Lung (tissue), 12 donors: ENCODE data around the gene TPM2. TPM values are rescaled to one million over a fixed set of nuclear protein-coding genes. Genes with fewer than 3 reads are reported as not detected.
A peak's percentile ranks its signal among the peaks of the same experiment; 100 is the strongest.
"Not testable (repeated sequence)": the region's sequence is repeated elsewhere in the genome, so short reads cannot be mapped to it uniquely, and the experiment has no call there.

Experiments
- ATAC-seq: fragments of 200-7000 bp; cut with Tn5 transposase; one replicate; pipeline ENCODE4 v1.9.1; 2020; ENCODE audit warnings: moderate number of reproducible peaks; ENCODE audit not compliant: insufficient read depth, low FRiP score
- DNase-seq, 3 donors: peaks; one replicate each; pipeline ENCODE4 v3.0.0-alpha.2; 2013 to 2017
- H3K27ac ChIP-seq, 2 donors: one replicate each; pipeline ENCODE4 v1.5.1; 2013; ENCODE audit warnings: mild to moderate bottlenecking in 2 of 2, moderate library complexity in 2 of 2, control low read depth in 1 of 2, inconsistent platforms in 1 of 2, low read depth in 1 of 2, low read length in 1 of 2
- H3K27me3 ChIP-seq, 3 donors: one replicate each; pipeline ENCODE4 v1.5.1; 2013; ENCODE audit warnings: low read length in 2 of 3; ENCODE audit not compliant: control insufficient read depth in 3 of 3, insufficient read depth in 3 of 3
- H3K36me3 ChIP-seq, 4 donors: one replicate each; pipeline ENCODE4 v1.5.1; 2013; ENCODE audit warnings: low read length in 4 of 4, mild to moderate bottlenecking in 1 of 4, moderate library complexity in 1 of 4; ENCODE audit not compliant: control insufficient read depth in 4 of 4, insufficient read depth in 4 of 4
- H3K4me1 ChIP-seq, 5 donors: one replicate each; pipeline ENCODE4 v1.5.1; 2013; ENCODE audit warnings: low read length in 5 of 5, mild to moderate bottlenecking in 2 of 5, moderate library complexity in 1 of 5; ENCODE audit not compliant: control insufficient read depth in 5 of 5, insufficient read depth in 5 of 5
- H3K4me3 ChIP-seq: one replicate; pipeline ENCODE4 v1.5.1; 2013; ENCODE audit warnings: mild to moderate bottlenecking, control low read depth, moderate library complexity
- H3K9ac ChIP-seq, 2 donors: one replicate each; pipeline ENCODE4 v1.5.1; 2013; ENCODE audit warnings: low read length in 2 of 2, control low read depth in 1 of 2; ENCODE audit not compliant: insufficient read depth in 1 of 2
- H3K9me3 ChIP-seq, 4 donors: one replicate each; pipeline ENCODE4 v1.5.1; 2013; ENCODE audit warnings: low read length in 3 of 4, mild to moderate bottlenecking in 1 of 4, moderate library complexity in 1 of 4; ENCODE audit not compliant: control insufficient read depth in 4 of 4, insufficient read depth in 3 of 4
- WGBS, 2 donors: extraction: QIAGEN DNeasy Blood & Tissue Kit; methylation state at CpG; one replicate each; pipeline ENCODE4 v1.1.7; 2013; 5-methylcytosine and 5-hydroxymethylcytosine counted together
- polyA plus RNA-seq, 2 donors: library from polyadenylated mRNA; stranded (reverse); fragments of 200-250 nt; gene quantifications; one replicate each; pipeline ENCODE4 v1.2.1, GENCODE V29; 2013
- total RNA-seq, 2 donors: library from RNA; depleted of rRNA in 1 of 2; stranded (reverse); fragments of >200 nt in 1 of 2; gene quantifications; one replicate each; pipeline ENCODE4 v1.2.1, GENCODE V29; 2014 to 2021
- TF ChIP-seq, protein P1 (sequence below): IDR thresholded peaks from 2 replicates; pipeline ENCODE4 v1.5.1; 2012; ENCODE audit warnings: mild to moderate bottlenecking; ENCODE audit errors: control extremely low read depth, extremely low read depth
- donor health status: control.
- donor health status: control.
- donor health status: Bipolar disorder and iron deficiency.
- donor health status: healthy.
- donor health status: DM: yes; HTN: yes; CAD: no.

Gene TPM2
- total and polyA plus RNA-seq, 4 donors = 96.0 to 494 (median 209) TPM

DNA sequence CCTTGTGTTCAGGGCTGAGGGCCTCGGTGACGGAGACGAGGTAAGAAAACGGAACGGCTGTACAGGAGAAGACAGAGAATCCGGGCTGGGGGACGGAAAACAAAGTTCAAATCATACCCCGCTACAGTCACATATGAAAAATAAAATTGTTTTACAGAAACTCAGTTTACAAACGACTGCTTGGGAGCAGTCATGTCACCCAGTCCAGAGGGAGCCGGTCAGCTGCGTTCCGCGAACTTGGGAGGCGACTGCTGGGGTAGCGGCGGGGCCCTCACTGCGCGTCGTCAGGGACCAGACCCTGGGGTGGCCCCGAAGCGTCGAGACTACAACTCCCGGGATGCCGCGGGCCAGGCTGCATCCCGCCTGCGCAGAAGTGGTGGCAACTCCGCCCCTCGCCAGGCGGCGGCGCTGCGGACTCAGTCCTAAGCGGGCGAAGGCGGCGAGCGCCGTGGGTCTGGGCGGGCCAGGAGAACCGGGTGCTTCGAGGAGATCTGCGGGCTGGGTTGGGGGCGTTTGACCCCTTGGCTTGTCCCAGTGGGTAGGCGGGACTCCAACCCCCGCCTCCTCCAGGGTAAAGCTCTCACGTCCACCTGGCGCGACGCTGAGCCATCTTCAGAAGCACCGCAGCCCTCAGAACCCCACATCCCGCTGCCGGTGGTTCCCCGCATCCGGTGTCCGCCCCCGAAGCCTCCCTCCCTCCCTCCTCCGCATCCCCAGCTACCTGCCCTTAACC lies 43.0 kb downstream of the TPM2 start:
- Histone ChIP-seq H3K4me3 (peak overlapping the region; percentile 51), H3K9me3 (no peaks in the 10 kb centered on the region), H3K9ac (peak overlapping the region; percentile 65 to 92), H3K27me3 (no peaks in the 10 kb centered on the region), H3K4me1 (peaks cover 0 to 12% (median 5%) of the 10 kb centered on the region in 5 donors), H3K27ac (peak overlapping the region; percentile 66 to 96), H3K36me3 (no peaks in the 10 kb centered on the region)
- TF ChIP-seq, protein P1, sequence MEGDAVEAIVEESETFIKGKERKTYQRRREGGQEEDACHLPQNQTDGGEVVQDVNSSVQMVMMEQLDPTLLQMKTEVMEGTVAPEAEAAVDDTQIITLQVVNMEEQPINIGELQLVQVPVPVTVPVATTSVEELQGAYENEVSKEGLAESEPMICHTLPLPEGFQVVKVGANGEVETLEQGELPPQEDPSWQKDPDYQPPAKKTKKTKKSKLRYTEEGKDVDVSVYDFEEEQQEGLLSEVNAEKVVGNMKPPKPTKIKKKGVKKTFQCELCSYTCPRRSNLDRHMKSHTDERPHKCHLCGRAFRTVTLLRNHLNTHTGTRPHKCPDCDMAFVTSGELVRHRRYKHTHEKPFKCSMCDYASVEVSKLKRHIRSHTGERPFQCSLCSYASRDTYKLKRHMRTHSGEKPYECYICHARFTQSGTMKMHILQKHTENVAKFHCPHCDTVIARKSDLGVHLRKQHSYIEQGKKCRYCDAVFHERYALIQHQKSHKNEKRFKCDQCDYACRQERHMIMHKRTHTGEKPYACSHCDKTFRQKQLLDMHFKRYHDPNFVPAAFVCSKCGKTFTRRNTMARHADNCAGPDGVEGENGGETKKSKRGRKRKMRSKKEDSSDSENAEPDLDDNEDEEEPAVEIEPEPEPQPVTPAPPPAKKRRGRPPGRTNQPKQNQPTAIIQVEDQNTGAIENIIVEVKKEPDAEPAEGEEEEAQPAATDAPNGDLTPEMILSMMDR = peak; percentile 80
- peak; percentile 96 to 97 (median 96) for DNase-seq
- 0 to 1% methylated on average over 40 to 58 of the region's 58 CpGs for WGBS, 2 donors
- peak; percentile 93 for ATAC-seq

DNA sequence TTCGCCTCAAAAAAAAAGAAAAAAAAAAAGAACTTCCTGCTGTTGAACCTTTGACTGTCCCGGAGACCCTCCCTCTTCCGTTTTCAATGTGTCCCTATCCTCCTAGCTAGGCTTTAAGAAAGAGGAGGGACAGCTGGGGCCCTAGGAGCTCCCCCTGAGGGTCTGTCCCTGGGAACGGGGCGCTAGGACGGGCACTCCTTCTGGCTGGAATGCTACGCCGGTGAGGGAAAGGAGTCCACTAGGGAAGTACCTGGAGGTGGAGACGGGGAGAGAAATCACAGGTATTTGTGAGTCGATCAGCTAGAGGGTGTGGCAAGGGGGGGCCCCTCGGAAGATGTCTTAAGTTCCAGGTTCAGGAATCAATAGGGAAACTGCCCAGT lies 43.6 kb downstream of the TPM2 start:
- TF ChIP-seq, protein P1 = no peak
- peaks cover 0 to 12% (median 5%) of the 10 kb centered on the region in 5 donors for H3K4me1 ChIP-seq
- H3K36me3 ChIP-seq = no peaks in the 10 kb centered on the region

DNA sequence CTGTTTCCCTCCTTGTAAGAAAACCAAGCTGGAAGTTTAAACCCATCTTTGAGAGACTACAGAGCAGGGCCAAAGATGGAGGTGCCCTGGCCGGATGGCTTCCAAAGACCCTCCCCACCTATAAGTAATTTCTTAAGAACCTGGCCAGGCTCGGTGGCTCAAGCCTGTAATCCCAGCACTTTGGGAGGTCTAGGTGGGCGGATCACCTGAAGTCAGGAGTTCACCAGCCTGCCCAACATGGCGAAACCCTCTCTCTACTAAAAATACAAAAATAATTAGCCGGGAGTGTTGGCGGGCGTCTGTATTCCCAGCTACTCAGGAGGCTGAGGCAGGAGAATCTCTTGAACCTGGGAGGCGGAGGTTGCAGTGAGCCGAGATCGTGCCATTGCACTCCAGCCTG lies 44.0 kb downstream of the TPM2 start:
- H3K36me3 ChIP-seq, ATAC-seq, H3K4me3 ChIP-seq, H3K9me3 ChIP-seq, DNase-seq, H3K27me3 ChIP-seq: not testable (repeated sequence)
- Histone ChIP-seq H3K4me1 (peaks cover 0 to 12% (median 5%) of the 10 kb centered on the region in 5 donors), H3K9ac (peak overlapping the region in 1 of 2 donors; percentile 92), H3K27ac (peak overlapping the region in 1 of 2 donors; percentile 96)
- 36 to 38% methylated on average over 10 of the region's 10 CpGs for WGBS, 2 donors

More for the DNA sequence above, 43.6 kb downstream of the TPM2 start:
- Histone ChIP-seq H3K9me3 (no peaks in the 10 kb centered on the region), H3K9ac (peak overlapping the region; percentile 65 to 92), H3K4me3 (peak overlapping the region; percentile 51), H3K27me3 (no peaks in the 10 kb centered on the region), H3K27ac (peak overlapping the region; percentile 66 to 96)
- DNase-seq (peak; percentile 74 to 88 (median 81)), ATAC-seq (peak; percentile 30)
- 1 to 6% methylated on average over 11 of the region's 11 CpGs for WGBS, 2 donors

DNA sequence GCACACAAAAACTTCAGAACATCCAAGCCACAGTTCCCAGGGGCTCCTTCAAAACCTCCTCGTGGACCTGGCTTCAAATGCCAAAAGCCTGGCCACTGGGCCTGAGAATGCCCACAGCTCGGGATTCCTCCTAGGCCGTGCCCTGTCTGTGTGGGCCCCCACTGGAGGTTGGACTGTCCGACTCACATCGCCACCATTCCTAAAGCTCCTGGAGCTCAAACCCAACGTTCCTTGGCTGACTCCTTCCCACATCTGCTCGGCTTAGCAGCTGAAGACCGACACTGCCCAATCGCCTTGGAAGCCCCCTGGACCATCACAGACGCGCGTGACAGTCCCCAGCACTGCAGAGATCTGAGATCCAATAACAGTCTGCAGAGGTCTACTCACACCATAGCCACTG lies 46.7 kb downstream of the TPM2 start:
- ATAC-seq (no peak), DNase-seq (no peak)
- Histone ChIP-seq H3K27ac (no peak overlapping the region), H3K9ac (no peak overlapping the region), H3K4me3 (no peak overlapping the region), H3K27me3 (no peaks in the 10 kb centered on the region), H3K4me1 (peaks cover 0 to 12% (median 4%) of the 10 kb centered on the region in 5 donors), H3K36me3 (no peaks in the 10 kb centered on the region), H3K9me3 (no peaks in the 10 kb centered on the region)
- 95 to 97% methylated on average over 12 of the region's 12 CpGs for WGBS, 2 donors
- TF ChIP-seq, protein P1 = no peak

DNA sequence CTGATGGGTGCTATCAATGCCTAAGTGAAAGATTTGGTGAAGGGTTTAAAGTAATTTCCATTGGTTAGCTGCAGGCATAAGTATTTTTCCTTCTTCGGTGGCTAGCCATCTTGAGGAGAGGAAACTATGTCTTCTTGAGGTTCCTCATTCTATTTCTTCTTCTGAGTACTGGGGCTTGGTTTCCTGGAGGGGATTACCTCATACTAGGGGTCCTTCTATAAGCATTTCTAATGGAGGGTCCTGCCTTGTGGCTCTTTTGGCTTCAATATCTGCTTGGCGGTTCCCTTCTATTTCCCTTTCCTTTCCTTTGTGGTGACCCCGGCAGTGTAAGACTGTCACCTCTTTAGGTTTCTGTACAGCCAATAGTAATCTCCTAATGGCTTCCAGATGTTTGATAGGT lies 48.2 kb downstream of the TPM2 start:
- H3K27me3 ChIP-seq, H3K4me3 ChIP-seq, H3K27ac ChIP-seq, H3K4me1 ChIP-seq, H3K9me3 ChIP-seq, DNase-seq, ATAC-seq, H3K9ac ChIP-seq, H3K36me3 ChIP-seq: not testable (repeated sequence)
- WGBS, 2 donors = 37 to 87% methylated on average over 3 of the region's 3 CpGs

DNA sequence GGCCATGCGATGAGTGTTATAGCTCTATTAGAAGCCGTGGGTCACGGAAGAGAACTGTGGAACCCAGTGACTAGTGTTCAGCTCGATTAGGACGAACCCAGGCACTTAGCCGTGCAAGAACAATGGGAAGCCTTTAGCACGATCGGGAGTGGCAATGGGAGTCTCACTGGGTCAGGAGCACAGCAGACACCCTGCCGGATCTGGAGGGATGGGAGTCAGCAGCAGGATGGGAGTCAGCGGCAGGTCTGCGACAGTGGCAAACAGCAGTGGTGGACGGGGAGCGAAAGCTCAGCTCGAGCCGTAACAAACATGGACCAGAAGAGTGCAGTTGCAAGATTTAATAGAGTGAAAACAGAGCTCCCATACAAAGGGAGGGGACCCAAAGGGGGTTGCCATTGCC lies 49.3 kb downstream of the TPM2 start:
- not testable (repeated sequence) for H3K9me3 ChIP-seq, H3K4me1 ChIP-seq, H3K27ac ChIP-seq, DNase-seq, H3K36me3 ChIP-seq, ATAC-seq, H3K27me3 ChIP-seq, H3K9ac ChIP-seq, H3K4me3 ChIP-seq
- WGBS, 2 donors = 97 to 98% methylated on average over 15 of the region's 15 CpGs
